SK-N-DZ (cell line): Measurements from ENCODE around the gene NTRK2.
"Not testable (repeated sequence)": the region's sequence is repeated elsewhere in the genome, so short reads cannot be mapped to it uniquely, and the experiment has no call there.

Experiments
- DNase-seq: peaks from one replicate; pipeline ENCODE4 v3.0.0-alpha.2; 2015; ENCODE audit warnings: low spot score

NTRK2 gene

DNA sequence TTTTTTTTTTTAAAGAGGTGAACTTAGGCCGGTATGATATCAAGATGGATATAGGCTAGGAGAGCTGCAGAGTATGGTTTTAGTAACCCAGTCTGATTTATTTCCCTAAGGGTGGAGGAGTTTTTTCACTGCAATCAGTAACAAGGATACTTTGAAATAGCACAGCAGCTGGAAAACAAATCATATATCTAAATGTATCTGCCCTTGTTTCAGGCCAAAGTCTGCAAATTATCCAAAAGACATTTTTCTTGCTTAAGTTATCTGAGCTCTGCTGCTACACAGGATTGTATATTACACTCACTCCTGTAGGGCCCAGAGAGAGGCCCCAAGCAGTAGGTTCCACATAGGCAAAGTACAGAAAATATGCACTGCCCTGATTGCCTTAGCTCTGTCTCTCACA, 222.4 kb downstream of the NTRK2 start:
- no peak for DNase-seq

DNA sequence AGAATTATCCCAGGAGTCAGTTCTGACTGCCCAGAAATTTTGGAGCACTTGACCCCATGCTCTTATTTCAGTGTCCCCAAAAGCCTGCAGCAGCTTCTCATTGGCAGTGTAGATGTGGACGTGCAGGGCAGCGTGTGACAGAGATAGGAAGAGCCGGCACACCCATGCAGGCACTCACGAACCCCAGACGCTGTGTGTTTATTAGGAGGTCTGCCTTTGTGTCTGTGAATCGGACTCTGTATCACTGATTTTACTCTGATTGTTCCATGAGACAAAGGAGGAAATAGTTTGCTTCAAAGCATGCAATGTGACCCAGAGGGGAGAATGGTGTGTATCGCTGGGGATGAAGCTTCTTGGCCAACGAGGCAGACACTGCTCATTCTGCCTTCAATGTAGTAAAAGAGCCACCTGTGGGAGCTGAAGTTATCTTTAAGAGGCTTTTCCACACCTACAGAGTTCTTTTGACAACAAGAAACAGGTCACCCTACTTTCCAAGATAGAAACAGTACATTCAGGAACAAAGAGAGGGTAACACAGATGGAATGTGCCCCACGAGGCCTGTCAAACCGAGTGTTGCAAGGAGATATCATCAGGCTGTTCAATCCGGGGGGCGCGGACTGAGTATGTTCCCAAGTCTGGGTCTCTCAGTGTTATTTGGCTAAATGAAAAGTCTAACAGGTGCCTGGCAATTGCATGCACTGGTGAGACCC, 224.0 kb downstream of the NTRK2 start:
- no peak for DNase-seq

DNA sequence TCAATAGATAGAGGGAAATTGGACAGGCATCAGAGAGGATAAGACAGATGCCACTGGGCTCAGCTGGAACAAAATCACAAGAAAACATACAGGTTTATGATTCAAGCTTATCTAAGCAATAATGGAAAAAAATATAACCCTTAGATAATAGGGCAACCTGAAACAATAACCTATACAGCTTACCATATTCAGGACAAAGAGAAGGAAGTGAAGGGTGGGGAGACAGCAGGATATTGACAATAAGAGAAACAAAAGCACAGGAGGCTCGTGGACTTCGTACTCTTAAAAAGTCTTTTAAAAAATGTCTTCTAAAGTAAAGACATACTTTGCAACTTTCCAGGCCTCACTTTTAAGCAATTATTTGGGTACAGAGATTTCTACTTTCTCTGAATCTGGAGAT, 225.3 kb downstream of the NTRK2 start:
- no peak for DNase-seq

DNA sequence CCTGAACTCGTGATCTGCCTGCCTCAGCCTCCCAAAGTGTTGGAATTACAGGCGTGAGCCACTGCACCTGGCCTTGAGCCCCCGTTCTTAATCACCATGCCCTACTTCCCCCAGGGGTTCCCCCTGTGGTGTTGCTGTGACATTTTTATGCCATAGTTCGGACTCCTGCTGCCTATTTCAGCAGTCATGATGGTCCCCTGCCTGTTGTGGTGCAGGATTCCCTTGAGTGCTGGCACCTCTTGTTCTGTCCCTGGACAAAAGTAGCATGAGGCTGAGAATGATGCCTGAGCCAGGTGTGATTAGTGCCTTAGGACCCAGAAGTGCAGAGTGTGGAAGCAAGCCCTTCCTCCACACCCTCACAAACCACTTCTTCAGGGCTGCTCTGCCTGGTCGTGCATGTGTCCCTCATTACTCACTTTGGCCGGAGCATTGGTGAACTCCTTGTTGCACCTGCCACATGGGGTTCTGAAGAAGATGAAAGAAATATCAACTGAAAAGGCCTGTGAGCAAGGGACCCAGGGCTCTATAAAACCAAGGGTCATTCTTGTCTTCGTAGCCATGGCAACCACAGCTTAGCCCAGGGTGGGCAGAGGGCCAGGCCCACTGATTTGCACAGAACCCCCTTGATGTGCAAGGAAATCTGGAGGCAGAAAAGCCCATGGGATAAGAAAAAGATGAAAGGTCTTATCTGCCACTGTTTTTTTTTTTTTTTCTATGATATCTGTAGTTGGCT, 228.0 kb downstream of the NTRK2 start:
- DNase-seq: no peak

DNA sequence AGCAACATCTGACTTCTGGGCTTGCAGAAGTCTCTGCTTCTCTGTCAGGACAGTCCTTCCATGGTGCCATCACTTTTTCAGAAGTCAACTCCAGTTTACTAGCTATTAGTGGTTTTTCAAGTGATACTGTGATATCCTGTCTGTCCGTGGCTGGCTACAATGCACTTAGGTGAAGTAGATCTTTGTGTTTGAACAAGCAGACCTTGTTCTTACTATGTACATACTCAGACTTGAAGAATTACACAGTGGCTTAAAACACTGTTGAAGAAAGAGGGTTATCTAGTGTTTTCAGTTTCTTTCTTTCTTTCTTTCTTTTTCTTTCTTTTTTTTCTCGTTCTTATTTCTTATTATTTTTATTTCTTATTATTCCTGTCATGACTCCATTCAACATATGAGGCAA, 228.7 kb downstream of the NTRK2 start:
- no peak for DNase-seq

DNA sequence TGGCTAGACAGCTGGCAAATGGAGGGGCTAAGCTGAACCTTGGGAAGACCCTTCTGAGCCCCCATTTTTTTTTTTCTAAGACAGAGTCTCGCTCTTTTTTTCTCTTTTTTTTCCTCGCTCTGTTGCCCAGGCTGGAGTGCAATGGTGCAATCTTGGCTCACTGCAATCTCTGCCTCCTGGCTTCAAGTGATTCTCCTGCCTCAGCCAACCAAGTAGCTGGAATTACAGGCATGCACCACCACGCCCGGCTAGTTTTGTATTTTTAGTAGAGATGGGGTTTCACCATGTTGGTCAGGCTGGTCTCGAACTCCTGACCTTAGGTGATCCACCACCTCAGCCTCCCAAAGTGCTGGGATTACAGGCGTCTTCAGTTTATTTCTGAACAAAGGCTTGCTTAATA, 229.1 kb downstream of the NTRK2 start:
- DNase-seq: not testable (repeated sequence)

DNA sequence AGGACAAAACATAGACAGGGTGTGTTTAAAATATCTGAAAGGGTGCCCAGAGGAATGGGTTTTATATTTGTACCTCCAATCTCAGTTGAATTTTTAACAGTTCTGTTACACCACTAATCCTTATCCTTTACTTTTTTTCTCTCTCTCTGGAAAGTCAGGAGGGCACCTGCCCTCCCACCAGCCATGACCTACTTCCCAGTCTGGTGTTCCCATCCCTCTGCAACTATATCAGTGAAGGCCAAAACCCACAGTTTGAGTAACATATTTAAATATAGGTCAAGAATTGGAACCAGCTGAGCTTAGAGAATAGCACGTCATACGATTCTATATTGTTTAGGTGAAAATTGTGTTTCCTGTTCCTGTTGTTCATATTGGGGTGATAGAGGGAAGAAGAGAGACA, 229.8 kb downstream of the NTRK2 start:
- no peak for DNase-seq

DNA sequence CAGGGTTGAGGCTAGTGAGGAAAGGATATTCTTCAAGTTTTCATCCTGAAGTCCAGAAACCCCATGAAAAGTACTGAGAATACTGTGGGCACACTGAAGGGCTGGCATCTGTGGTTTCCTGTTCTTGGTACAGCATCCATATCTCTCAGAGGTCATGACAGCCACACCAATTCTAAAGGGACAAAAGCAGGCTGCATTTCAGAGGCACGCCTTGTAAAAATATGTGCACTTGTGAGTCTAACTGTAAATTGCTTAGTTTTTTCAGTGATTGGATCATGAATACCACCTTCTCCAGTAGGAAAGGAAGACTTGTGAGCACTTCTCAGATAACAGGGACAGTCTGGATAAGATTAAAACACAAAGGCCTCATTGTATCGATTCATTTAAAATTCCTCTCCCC, 230.9 kb downstream of the NTRK2 start:
- DNase-seq: no peak

DNA sequence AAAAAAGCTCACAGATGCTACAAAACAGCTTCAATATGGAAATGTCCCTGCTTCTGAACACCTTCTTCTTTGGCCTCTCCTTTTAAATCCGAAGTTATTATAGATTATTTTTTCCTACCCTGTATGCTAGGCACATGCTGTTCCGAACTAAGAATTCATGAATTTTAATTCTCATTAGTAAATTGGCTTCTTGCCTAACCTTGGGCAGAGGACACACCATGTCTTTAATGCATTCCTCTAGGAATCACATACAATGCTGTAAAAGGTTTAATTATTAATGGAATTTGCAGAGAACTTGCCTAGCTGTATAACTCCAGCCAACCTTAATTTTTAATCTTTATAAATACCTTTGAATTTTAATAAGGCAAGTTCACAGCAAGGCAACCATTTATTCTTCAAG, 234.4 kb downstream of the NTRK2 start:
- no peak for DNase-seq

DNA sequence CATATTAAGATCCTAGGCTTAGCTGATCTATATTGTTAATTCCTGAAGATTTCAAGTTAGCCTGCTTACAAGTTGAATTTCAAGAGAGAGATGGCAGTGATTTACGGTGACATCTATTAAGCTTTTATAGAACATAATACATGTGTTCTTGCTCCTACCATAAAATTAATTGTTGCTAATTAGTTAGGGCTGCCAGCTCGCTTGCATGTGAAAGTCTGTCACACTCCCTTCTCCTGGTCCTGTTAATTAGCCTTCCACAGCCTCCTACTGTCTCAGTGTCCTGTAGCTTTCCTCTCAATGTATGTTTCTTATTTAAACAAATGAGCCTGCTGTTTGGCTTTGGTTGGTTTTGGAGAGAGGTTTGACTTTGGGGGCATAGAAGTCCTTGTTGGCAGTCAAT, 247.2 kb downstream of the NTRK2 start:
- DNase-seq: no peak

DNA sequence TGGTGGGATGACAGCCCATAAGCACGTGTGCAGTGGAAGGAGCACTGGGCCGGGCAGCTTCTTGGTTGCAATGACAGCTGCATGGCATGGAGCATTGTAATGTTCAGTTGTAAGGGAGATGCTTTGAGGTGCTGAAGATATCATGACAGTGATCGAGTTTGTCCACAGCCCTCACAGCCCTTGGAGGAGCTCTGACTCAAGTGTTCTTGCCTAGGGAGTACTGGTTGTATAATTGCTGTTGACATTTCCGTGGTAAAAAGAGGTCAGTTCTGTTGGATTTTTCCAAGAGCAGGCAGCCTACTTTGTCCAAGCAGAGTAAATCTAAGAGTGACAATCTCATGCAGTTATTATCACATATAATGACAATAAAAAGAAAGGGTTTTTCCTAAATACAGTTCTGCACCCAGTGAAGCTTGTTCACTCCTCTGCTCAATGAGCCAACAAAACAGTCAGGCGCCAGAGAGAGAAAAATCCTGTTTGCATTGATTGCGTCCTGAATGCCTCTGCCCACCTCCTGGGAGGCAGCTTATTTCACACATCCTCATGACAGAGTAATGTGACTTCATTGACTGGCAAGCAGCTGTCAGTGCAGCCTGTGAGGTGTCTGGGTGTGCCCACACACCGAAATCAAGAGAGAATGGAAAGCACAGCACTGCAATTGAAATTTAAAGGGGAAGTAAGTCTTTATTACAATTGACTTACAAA, 248.0 kb downstream of the NTRK2 start:
- DNase-seq: no peak

DNA sequence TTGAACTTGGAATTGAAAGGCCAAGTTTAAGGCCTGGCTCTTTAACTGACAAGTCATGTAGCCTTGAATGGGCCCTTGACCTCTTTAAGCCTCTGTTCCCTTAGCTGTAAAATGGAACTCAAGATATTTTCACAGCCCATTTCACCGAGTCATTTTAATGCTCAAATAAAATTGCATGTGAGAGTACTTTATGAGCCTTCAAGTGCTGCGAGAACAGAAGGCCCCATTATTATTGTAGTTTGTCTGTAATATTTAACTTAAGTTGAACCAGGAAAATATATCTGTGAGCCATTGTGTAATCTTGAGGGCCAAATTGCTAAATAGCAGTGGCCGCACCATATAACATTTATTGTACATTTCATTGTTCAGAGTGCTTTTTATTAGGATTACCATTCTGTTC, 249.9 kb downstream of the NTRK2 start:
- no peak for DNase-seq

DNA sequence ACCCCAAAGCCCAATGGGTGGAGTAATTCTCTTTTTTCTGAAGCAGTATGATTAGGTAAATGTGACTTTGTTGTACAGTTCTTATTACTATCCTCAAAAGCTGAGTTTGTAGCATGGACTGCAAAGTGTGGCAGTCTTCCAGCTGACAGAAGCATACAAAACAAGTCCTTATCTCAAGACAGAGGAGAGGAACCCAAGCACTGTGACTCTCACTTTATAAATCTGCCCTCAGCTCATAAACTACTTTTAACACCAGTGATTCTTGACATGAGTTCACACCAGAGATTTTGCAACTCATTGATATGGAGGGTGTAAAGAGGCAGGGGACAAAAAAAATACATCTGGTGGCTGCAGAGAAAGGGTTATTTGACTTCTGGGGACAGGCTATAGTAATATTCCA, 251.6 kb downstream of the NTRK2 start:
- no peak for DNase-seq

DNA sequence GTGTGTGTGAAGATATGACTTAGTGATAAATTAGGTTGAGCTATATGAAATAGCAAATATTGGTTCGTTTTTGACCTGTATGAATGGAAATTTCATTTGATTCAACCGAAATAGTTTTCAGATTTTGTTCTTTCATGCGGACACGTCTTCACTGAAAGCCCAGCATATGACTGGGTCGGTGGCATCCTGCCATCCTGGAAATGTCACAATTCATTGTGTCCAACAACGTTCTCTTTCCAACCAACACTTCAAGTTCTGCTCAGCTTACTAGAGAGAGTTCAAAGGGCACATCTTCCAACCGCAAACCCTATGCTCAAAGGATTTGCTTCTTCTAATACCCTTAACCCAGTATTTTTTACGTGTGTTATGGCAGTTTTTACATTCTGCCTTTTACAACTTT, 252.5 kb downstream of the NTRK2 start:
- no peak for DNase-seq

DNA sequence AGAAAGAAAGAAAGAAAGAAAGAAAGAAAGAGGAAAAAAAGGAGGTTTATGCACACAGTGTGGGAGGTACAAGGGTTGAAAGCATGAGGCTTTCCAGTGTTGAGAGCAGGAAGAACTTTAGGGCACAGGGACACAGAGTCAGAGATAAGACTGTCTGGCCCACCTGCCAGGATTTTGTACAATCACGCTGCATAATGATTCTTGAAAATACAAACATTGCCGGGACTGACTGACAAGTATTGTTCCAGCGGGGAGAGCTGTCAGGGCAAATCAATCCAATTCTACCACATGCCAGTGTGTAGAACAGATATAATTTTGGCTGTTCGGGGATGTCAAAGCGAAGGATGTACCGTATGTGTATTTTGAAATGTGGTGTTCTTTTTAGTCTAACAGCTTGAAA, 254.7 kb downstream of the NTRK2 start:
- DNase-seq: no peak

DNA sequence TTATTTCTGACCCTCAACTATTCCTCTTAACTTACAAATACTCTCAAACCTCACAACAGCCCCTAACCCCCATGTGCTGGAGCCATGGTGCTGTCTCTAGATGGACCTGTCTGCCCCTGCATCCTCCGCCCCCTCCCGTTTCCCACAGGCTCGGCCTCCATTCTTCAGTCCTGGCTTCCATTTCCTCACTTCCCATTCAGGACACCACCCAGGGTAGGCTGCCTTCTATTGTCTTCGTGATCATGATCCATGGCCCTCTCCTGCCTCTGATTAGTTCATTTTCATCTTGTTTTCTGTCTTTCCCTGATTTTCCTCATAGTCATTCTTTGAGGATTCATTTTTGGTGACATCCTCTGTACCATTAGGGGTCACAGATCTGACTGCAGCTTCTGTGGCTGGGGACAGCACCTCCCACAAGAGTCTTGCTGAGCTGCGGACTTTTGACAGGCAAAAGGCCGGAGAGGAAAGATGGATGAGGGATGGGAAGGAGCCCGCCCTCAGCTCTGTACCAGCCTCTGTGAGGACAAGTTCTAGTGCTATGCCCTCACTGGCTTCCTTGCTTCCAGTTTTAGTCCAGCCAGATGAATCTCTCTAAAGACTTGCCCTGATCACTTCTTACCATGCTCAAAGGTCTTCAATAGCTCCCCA, 255.8 kb downstream of the NTRK2 start:
- no peak for DNase-seq

DNA sequence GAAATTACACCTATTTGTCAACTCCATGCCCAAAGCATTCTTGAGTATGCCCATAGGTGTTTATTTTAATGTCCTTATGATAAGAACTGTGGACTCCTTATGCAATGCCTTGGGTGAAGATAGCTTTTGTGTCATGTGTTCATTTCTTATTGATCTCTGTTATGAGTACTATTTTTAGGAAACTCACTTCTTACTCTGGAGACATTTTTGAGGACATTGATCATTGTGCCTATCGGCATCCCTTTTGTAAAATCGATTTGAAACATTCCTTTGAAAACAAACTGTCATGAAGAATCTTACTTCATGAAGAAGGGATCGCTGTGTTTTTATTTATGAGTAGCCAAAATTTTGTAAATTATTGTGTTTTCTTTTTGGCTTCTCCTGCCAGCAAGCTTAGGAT, 257.3 kb downstream of the NTRK2 start:
- no peak for DNase-seq

DNA sequence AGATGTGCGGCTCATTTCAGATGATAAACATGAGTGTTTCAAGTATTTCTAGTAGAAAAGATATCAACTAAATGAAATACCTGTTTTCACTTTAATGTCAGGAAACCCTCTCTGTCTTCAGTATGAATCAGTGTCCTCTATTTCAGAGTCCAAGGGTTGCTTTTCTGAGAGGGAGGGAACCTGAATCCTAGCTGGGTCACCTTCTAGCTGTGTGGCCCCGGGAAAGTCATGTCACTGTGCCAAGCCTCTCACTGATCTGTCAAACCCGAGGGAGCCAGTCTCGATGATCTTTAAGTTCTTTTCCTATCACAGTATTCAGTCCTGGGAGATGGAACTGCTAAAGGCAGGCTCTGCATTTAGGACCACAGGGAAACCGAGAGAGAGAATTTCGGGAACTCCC, 258.9 kb downstream of the NTRK2 start:
- no peak for DNase-seq

DNA sequence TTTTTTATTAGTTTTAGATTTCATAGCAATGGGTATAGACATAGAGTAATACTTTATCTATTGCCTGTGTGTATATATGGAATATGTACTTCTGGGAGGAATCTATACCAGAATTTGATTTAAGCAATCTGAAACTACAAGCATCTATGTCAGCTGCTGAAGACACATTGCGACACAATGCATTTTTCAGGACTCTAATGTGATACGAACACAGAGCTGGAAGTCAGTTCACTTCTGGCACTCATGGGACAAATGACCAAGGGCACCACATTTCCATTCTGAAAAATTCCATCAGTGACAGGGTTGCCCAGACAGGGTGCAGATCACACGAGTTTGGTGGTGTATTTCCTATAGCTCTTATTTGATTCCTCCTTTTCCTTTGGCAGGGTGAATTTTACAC, 259.5 kb downstream of the NTRK2 start:
- DNase-seq: no peak

DNA sequence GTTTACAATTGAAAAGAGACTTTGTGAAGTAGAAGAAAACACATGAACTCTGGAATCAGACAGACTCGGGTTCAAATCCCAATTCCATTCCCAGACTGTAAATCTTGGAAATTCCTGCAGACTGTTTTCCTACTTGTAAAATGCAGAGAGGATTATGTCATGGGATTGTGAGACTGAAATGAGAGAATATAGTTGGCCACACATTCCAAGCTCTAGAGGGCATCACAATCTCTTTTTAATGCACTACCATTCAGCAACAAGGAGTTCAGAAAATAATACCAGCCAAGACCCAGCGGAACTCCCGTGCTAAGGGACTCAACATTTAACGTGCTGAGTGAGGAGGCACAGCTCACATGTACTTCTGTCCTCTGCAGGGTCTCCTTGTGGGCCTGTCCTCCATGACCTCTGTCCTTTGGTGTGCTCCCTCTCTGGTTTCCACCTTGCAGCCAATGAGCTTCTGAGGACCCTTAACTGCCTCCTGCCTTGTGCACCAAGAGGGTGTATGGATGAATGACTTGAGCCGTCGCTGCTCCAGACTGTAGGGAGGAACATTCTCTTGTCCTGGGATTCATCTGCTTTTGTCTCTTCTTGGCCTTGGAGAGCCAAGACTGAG, 263.5 kb downstream of the NTRK2 start:
- DNase-seq: no peak

DNA sequence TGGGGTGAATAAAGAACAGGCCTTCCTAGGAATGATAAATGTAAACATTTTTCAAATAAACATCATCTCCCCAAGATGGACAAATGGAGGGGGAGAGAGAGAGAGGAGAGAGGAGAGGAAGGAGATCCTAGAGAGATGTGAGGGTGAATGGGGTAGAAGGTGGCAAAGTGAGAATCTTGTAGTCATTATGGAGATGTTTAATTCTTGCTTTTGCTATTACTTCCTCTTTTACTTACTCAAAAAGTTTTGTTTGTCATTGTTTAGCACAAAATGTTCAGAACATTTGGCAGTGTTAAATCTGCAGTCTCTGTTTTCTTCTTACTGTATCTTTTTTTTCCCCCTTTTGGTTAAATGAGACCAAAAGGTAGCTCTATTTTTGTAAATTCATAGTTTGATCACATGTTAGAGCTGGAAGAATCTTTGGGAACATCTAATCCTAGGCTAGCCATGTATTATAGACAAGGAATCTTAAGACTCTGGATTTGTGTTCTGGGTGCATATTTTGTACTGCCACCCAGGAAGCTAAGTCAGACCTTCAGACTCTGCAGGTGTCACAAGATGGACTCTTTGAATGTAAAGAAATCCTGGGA, 266.1 kb downstream of the NTRK2 start:
- DNase-seq: no peak

DNA sequence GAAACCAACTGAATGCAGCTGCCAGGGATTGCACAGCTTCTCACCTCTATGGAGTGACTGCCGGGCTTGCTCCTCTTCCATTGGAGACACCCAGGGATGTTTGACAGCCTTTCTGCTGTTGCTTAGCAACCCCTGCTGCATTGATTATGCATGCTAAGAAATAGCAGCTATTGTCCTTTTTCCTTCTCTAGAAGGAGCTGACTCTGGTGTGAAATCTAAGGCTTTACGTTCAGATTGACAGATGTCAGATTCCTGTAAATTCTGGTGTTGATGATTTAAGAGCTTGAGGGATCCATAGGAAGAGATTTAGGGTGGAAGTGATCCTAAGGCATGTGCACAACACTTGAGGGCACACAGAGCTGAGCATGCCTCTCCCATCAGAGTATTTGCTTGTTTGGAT, 267.7 kb downstream of the NTRK2 start:
- DNase-seq: no peak
